Parathyroid adenoma (tissue), 2 donors: ENCODE data around the gene LIN7A.

ENCODE experiments used
- H2AFZ ChIP-seq: fragments of 300-600 bp; sonication (generic); one replicate; pipeline ENCODE4 v1.7.0; 2017; ENCODE audit warnings: antibody characterized with exemption, mild to moderate bottlenecking
- H3K27ac ChIP-seq: fragments of 300-600 bp; sonication (generic); one replicate; pipeline ENCODE4 v1.7.0; 2017
- H3K27me3 ChIP-seq: fragments of 300-600 bp; sonication (generic); one replicate; pipeline ENCODE4 v1.7.0; 2017; ENCODE audit warnings: low read length; ENCODE audit not compliant: control insufficient read depth, insufficient read depth
- H3K36me3 ChIP-seq: fragments of 300-600 bp; sonication (generic); one replicate; pipeline ENCODE4 v1.7.0; 2017; ENCODE audit warnings: low read length; ENCODE audit not compliant: control insufficient read depth, insufficient read depth
- H3K4me1 ChIP-seq: fragments of 300-600 bp; sonication (generic); one replicate; pipeline ENCODE4 v1.7.0; 2017; ENCODE audit warnings: control low read depth
- H3K4me2 ChIP-seq: fragments of 300-600 bp; sonication (generic); one replicate; pipeline ENCODE4 v1.7.0; 2017; ENCODE audit warnings: low read length
- H3K4me3 ChIP-seq: fragments of 300-600 bp; sonication (generic); one replicate; pipeline ENCODE4 v1.7.0; 2017; ENCODE audit warnings: low read depth, low read length
- H3K79me2 ChIP-seq: fragments of 300-600 bp; sonication (generic); one replicate; pipeline ENCODE4 v1.7.0; 2017; ENCODE audit warnings: control low read depth
- H3K9ac ChIP-seq: fragments of 300-600 bp; sonication (generic); one replicate; pipeline ENCODE4 v1.7.0; 2017; ENCODE audit warnings: mild to moderate bottlenecking
- H3K9me3 ChIP-seq: fragments of 300-600 bp; sonication (generic); one replicate; pipeline ENCODE4 v1.7.0; 2017; ENCODE audit warnings: low read length; ENCODE audit not compliant: control insufficient read depth
- TF ChIP-seq, protein P1 (sequence below): fragments of 300-600 bp; sonication (generic); IDR thresholded peaks from one replicate; pipeline ENCODE4 v1.7.0; 2017; ENCODE audit warnings: antibody characterized with exemption, mild to moderate bottlenecking
- donor health status: primary hyperparathyroidism.

LIN7A gene

DNA sequence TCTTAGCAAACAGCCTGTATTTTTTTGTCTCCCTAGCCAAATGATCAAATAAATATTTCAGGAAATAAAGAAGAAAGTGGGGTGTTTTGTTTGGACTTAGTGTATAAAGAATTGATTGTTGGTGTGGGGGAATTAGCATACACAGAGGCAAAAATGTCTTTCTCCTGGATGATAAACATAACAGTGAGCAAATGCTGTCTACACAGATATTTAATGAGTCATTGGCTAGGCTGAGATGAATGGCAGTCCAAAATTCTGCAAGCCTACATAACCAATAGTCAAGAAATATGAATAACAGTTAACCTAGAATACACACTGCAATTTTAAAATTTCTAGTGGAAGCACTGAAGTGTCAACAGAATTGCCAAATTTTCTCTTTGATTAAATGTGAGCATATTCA, 185.3 kb downstream of the LIN7A start:
- Histone ChIP-seq H3K27me3 (no peaks in the 10 kb centered on the region), H3K4me3 (no peak overlapping the region), H3K27ac (no peak overlapping the region), H3K9ac (no peak overlapping the region), H3K36me3 (no peaks in the 10 kb centered on the region), H3K79me2 (no peaks in the 10 kb centered on the region), H3K4me1 (no peaks in the 10 kb centered on the region), H2AFZ (no peak overlapping the region), H3K4me2 (no peak overlapping the region), H3K9me3 (no peaks in the 10 kb centered on the region)
- TF ChIP-seq, protein P1, sequence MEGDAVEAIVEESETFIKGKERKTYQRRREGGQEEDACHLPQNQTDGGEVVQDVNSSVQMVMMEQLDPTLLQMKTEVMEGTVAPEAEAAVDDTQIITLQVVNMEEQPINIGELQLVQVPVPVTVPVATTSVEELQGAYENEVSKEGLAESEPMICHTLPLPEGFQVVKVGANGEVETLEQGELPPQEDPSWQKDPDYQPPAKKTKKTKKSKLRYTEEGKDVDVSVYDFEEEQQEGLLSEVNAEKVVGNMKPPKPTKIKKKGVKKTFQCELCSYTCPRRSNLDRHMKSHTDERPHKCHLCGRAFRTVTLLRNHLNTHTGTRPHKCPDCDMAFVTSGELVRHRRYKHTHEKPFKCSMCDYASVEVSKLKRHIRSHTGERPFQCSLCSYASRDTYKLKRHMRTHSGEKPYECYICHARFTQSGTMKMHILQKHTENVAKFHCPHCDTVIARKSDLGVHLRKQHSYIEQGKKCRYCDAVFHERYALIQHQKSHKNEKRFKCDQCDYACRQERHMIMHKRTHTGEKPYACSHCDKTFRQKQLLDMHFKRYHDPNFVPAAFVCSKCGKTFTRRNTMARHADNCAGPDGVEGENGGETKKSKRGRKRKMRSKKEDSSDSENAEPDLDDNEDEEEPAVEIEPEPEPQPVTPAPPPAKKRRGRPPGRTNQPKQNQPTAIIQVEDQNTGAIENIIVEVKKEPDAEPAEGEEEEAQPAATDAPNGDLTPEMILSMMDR, result no peak

DNA sequence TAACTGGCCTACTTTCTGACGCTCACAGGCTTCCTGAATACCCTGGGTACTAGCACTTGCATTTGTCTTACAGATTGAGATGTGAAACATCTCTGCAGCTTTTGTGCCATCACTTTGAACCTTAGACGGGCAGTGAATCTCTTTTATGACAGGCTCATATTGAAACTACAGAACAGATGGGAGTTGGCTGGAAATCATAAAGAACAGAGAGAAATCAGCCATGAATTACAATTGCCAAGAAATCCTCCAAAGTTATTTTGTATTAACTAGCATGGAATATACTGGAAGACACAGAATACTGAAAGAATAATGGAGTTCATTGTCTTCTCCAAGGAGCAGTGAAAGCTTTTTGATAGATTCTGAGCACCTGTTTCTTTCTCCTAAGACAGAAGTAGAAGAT, 188.3 kb downstream of the LIN7A start:
- no peaks in the 10 kb centered on the region for H3K36me3 ChIP-seq

DNA sequence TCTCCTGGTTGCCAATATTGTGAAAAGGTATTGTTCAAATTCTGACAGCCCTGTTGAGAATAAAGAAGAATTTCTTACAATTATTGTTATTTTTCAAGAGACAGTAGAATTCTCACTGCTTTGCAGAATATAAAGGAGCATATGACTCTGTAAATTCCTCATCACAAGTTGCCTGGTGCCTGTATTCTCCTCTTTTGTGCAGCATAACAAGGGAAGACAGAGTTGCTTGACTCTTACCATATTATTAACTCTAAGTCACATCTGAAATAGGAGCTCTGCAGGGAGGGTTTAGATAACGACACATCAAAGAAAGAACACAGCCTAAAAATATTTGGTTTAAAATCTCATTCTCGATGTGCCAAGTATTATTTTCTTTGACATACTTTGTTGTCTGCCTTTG, 189.9 kb downstream of the LIN7A start:
- TF ChIP-seq, protein P1, result no peak

More for the DNA sequence above, 188.3 kb downstream of the LIN7A start:
- Histone ChIP-seq H3K27ac (no peak overlapping the region), H2AFZ (no peak overlapping the region), H3K4me3 (no peak overlapping the region), H3K79me2 (no peaks in the 10 kb centered on the region), H3K9me3 (no peaks in the 10 kb centered on the region), H3K4me1 (no peaks in the 10 kb centered on the region), H3K4me2 (no peak overlapping the region), H3K9ac (no peak overlapping the region), H3K27me3 (no peaks in the 10 kb centered on the region)
- TF ChIP-seq, protein P1, result no peak

DNA sequence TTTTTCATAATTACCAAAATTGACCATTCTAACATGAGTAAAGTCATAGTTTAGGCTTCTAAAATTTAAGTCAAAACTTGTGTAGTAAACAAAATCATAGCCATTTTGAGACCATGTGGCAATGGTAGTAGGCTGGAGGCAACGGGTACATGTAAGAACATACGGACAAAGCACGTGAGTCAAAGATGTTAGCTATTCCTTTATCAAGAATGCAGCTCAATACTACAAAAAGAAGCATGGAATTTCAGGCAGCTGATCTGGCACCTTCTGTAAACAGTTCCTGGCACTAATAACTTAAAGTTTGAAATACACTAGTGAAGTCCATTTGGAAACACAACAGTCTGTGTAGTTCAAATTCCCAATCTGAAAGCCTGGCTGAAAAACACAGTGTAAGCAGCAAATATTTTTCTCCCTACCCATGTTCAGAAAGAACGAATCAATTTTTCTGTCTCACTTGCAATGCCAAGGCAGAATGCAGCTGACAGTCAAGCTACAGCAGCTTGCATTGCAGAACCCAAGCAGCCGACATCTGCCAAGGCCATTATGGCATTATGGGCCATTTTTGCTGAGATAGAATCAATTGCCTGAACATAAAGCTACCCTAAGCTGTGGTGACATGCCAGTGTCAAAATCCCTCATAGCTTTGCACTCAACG, 191.8 kb downstream of the LIN7A start:
- TF ChIP-seq, protein P1, result no peak
- no peak overlapping the region for H3K4me3 ChIP-seq
- no peaks in the 10 kb centered on the region for H3K4me1 ChIP-seq
- no peaks in the 10 kb centered on the region for H3K27me3 ChIP-seq
- no peaks in the 10 kb centered on the region for H3K9me3 ChIP-seq
- H3K4me2 ChIP-seq, result no peak overlapping the region
- H3K36me3 ChIP-seq, result no peaks in the 10 kb centered on the region
- no peak overlapping the region for H2AFZ ChIP-seq
- H3K79me2 ChIP-seq, result no peaks in the 10 kb centered on the region
- no peak overlapping the region for H3K9ac ChIP-seq
- no peak overlapping the region for H3K27ac ChIP-seq

More for the DNA sequence above, 189.9 kb downstream of the LIN7A start:
- H2AFZ ChIP-seq, result no peak overlapping the region
- H3K9ac ChIP-seq, result no peak overlapping the region
- H3K36me3 ChIP-seq, result no peaks in the 10 kb centered on the region
- H3K4me2 ChIP-seq, result no peak overlapping the region
- no peaks in the 10 kb centered on the region for H3K79me2 ChIP-seq
- no peaks in the 10 kb centered on the region for H3K27me3 ChIP-seq
- no peak overlapping the region for H3K4me3 ChIP-seq
- no peak overlapping the region for H3K27ac ChIP-seq
- no peaks in the 10 kb centered on the region for H3K9me3 ChIP-seq
- no peaks in the 10 kb centered on the region for H3K4me1 ChIP-seq
